Measurements from ENCODE around the gene CCNB2. TPM values are rescaled to one million over a fixed set of nuclear protein-coding genes. Genes with fewer than 3 reads are reported as not detected.

Gene CCNB2
- total RNA-seq, 2 donors from 2014 or later = 77.5 to 87.2 TPM

- Histone ChIP-seq H3K4me3 (ENCODE audit: low read length) (no peak overlapping the region), H3K9me3 (ENCODE audit: control insufficient read depth, low read length) (no peaks in the 10 kb centered on the region), H3K27ac (ENCODE audit: low read depth, low read length) (no peak overlapping the region), H3K27me3 (ENCODE audit: control insufficient read depth, insufficient read depth, low read length, poor library complexity, severe bottlenecking) (no peaks in the 10 kb centered on the region), H3K4me1 (ENCODE audit: control insufficient read depth, insufficient read depth, low read length) (no peaks in the 10 kb centered on the region), H3K36me3 (ENCODE audit: control insufficient read depth, insufficient read depth, low read length) (peaks cover 24% of the 10 kb centered on the region), H3K9ac (ENCODE audit: extremely low read depth, low read length, poor library complexity, severe bottlenecking) (no peak overlapping the region)
- Mint-ChIP-seq H3K36me3 (ENCODE audit: low read depth) (peaks cover 42% of the 10 kb centered on the region), H3K27ac (no peak overlapping the region), H3K9me3 (no peaks in the 10 kb centered on the region), H3K4me1 (no peaks in the 10 kb centered on the region), H3K4me3 (no peak overlapping the region), H3K27me3 (ENCODE audit: insufficient read depth) (no peaks in the 10 kb centered on the region)
- TF ChIP-seq CTCF (conservative IDR thresholded peaks at IDR 0.05) = no peak
- DNase-seq = no peak
- WGBS, 2 experiments (ENCODE audit: insufficient coverage in 1 of 2, insufficient read length in 1 of 2) = 94 to 100% methylated on average over 2 to 9 of the region's 9 CpGs
These were observed 53.1 kb downstream of the CCNB2 start for GRCh38 chr15:59157840-59158700.

GRCh38 chr15:59158701-59159034 lies 53.7 kb downstream of the CCNB2 start:
- no peak overlapping the region for H3K4me3 Mint-ChIP-seq
- H3K27me3 Mint-ChIP-seq (ENCODE audit: insufficient read depth) = no peaks in the 10 kb centered on the region
- no peaks in the 10 kb centered on the region for H3K9me3 Mint-ChIP-seq
- H3K27me3 ChIP-seq (ENCODE audit: control insufficient read depth, insufficient read depth, low read length, poor library complexity, severe bottlenecking) = no peaks in the 10 kb centered on the region
- H3K27ac ChIP-seq (ENCODE audit: low read depth, low read length) = no peak overlapping the region
- peaks cover 38% of the 10 kb centered on the region for H3K36me3 Mint-ChIP-seq (ENCODE audit: low read depth)
- no peak overlapping the region for H3K27ac Mint-ChIP-seq
- no peaks in the 10 kb centered on the region for H3K9me3 ChIP-seq (ENCODE audit: control insufficient read depth, low read length)
- no peak for DNase-seq
- H3K4me1 Mint-ChIP-seq = no peaks in the 10 kb centered on the region
- H3K4me1 ChIP-seq (ENCODE audit: control insufficient read depth, insufficient read depth, low read length) = no peaks in the 10 kb centered on the region
- no peak for TF ChIP-seq CTCF (conservative IDR thresholded peaks at IDR 0.05)
- H3K9ac ChIP-seq (ENCODE audit: extremely low read depth, low read length, poor library complexity, severe bottlenecking) = no peak overlapping the region
- 94 to 100% methylated on average over 6 to 7 of the region's 7 CpGs for WGBS, 2 experiments (ENCODE audit: insufficient coverage in 1 of 2, insufficient read length in 1 of 2)
- peaks cover 21% of the 10 kb centered on the region for H3K36me3 ChIP-seq (ENCODE audit: control insufficient read depth, insufficient read depth, low read length)
- H3K4me3 ChIP-seq (ENCODE audit: low read length) = no peak overlapping the region

- no peak overlapping the region for H3K9ac ChIP-seq (ENCODE audit: extremely low read depth, low read length, poor library complexity, severe bottlenecking)
- 96 to 97% methylated on average over 9 of the region's 9 CpGs for WGBS, 2 experiments (ENCODE audit: insufficient coverage in 1 of 2, insufficient read length in 1 of 2)
- H3K9me3 ChIP-seq (ENCODE audit: control insufficient read depth, low read length) = no peaks in the 10 kb centered on the region
- DNase-seq = no peak
- Mint-ChIP-seq H3K9me3 (no peaks in the 10 kb centered on the region), H3K4me1 (no peaks in the 10 kb centered on the region), H3K36me3 (ENCODE audit: low read depth) (peaks cover 39% of the 10 kb centered on the region), H3K27ac (no peak overlapping the region), H3K27me3 (ENCODE audit: insufficient read depth) (no peaks in the 10 kb centered on the region), H3K4me3 (no peak overlapping the region)
- H3K4me3 ChIP-seq (ENCODE audit: low read length) = no peak overlapping the region
- H3K27ac ChIP-seq (ENCODE audit: low read depth, low read length) = no peak overlapping the region
- H3K36me3 ChIP-seq (ENCODE audit: control insufficient read depth, insufficient read depth, low read length) = peaks cover 23% of the 10 kb centered on the region
- no peaks in the 10 kb centered on the region for H3K4me1 ChIP-seq (ENCODE audit: control insufficient read depth, insufficient read depth, low read length)
- TF ChIP-seq CTCF (conservative IDR thresholded peaks at IDR 0.05) = no peak
- H3K27me3 ChIP-seq (ENCODE audit: control insufficient read depth, insufficient read depth, low read length, poor library complexity, severe bottlenecking) = no peaks in the 10 kb centered on the region
These were observed 54.3 kb downstream of the CCNB2 start for GRCh38 chr15:59159210-59159609.

All from endodermal cell (in vitro differentiated cells).